NCI-H2196 treated with DMSO at 0.1 percent for 48 hours (cell line): Measurements from ENCODE around the gene IL21R.

Experiments used
- DNase-seq: peaks from one replicate; lab custom pipeline; 2025; ENCODE audit not compliant: unreplicated experiment; lab: John Stamatoyannopoulos, UW

IL21R gene

DNA sequence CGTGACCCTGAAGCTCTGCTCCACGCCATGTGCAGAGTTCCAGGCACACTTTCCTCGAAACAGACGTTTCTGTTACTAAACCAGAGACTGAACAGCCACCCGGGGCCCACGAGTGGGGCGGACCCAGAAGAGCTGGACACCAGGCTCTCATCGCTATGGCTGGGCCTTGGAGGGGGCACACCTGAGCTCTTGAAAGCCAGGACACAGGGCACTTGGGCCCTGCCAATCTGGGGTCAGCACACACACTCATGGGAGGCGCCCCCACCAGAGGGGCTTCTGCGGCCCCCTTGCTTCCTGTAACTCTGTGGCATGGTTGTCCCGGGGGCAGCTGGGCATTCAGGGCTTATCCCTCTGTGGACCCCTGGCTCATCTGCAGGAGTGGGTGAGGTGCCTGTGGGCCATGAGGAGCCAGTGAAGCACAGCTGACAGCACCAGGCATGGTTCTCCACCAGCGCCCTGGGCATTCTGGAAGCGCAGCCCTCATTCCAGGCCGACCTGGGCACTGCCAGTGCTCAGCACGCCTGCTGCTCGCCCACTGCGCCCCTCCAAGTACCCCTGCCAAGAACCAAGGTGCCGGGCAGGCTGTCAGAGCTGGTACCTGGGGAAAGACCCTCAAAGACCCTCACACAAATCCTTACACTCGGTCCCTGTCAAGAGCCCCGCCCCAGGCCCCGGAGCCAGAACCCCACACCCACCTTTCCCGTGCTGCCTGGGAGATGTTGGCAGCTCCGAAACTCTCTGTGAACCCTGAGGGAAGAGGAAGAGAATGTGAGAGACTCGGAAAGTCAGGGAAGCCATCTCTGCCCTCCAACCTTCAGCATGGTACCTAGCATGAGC is 61.1 kb downstream of the IL21R start:
- no peak for DNase-seq

DNA sequence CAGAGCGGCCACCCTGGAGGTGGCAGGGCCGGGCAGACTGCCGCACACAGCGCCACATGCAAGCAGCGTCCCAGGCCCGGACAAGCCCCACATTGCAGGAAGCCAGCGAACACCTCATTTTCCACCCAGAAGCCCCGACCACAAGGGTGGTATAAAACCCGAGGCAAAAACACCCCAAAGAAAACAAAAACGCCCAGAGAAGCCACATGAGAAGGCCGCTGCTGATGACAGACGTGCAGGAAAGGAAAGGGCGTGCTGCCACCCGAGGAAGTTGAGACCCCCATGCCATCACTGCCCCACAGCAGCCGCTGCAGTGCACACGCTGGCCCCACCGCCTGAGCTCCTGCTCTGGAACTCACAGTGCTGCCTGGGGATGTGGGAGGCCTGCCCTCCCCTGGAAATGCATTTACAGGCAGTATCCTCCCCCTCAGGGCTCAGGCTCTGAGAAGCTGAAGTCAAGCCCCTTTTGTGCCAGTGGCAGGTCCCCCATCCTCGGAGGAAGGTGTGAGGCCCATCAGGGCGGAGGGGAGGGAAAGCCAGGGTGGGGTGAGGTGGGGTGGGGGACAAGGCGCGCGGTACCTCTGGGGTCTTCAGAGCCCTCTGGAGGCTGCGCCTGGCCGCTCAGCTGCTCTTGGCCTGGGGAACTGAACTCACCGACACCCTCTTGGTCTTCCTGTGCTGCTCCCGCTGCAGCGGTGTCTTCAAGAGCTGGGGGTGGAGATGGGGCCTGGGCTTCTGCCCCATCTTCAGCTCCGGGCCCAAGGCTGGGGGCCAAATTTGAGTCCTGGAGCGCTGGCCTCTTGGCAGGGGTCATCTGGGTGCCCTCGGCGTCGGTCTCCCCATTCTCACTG is 62.0 kb downstream of the IL21R start:
- DNase-seq = no peak

DNA sequence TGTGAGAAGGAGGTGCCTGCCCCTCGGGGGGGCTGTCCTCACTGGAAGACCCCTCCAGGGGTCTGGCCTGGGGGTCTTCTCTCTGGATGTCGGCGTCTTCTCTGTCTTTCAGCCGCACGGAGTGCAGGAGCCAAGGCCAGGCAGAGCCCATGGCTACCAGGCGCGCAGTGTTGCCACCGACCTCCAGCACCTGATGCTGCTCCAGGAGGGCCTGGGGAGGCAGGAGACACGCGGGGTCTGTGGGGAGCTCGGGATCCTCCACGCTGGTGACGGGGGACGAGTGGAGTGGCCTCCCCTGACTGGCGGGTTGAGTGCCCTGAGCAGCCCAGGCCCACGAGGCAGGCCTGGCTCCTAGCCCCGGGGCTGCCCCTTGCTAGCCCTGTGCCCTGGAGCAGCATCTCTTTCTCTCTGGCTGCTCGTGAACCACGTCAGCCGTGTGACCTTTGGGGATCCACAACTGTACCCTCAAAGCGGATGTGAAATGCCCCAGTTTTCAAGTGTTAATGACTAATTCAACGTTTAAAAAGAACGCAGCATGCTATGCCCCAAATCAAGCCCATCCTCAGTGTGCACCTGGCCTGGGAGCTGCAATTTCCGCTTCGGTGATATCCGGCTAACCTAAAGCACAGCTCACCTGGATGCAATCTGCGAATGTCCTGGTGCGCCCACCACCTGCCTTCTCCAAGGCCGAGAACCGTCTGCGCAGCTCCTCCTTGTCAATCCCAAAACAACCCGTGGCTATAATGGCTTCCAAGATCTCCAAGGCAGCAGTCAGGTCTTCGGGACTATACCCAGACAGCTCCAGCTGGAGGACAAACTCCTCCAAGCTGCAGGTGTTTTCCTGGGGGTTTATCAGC is 62.9 kb downstream of the IL21R start:
- DNase-seq = no peak

DNA sequence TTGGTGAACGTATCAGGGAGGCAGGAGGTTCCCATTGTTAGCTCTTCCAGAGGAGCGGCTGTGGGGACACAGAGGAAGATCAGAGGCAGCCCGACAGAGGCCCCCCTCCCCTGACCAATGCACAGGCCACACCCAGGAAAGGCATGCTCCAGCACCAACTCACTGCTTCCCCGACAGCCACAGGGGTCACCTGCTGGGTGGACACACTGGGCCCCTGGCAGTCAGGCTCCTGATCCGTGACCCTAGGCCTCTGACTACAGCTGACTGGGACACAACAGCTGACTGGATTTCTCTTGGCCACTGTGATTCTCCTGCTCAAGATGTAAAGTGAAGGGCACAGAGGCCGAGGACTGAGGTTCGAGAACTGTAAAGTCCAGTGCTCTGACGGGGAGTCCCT is 63.5 kb downstream of the IL21R start:
- no peak for DNase-seq

DNA sequence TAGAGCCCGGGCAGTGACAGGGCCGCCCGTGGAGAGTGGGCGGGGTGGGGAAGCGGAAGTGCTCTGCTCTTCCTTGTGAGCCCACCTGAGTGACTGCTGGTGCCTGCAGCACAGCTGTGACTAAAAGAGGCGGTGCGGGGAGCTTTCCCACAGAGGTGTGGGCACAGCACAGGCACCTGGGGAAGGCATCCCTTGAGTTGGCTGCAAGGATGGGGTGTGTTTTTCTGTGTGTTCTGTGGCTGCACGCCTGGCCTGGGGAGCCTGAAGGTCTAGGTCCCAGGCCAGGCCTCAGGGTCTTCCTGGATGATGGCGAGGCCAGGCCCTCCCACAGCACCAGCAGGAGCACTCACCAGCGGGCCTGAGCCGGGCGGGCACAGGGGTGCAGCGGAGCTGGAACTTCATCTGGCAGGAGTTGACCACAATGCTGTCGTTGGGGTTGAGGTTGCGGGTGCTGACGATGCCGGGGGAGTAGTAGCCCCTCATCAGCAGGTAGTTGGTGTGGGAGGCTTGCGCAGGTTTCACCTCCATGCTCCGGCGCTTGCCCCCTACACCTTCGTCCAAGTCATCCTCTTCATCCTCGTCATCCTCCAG is 67.1 kb downstream of the IL21R start:
- DNase-seq = no peak

DNA sequence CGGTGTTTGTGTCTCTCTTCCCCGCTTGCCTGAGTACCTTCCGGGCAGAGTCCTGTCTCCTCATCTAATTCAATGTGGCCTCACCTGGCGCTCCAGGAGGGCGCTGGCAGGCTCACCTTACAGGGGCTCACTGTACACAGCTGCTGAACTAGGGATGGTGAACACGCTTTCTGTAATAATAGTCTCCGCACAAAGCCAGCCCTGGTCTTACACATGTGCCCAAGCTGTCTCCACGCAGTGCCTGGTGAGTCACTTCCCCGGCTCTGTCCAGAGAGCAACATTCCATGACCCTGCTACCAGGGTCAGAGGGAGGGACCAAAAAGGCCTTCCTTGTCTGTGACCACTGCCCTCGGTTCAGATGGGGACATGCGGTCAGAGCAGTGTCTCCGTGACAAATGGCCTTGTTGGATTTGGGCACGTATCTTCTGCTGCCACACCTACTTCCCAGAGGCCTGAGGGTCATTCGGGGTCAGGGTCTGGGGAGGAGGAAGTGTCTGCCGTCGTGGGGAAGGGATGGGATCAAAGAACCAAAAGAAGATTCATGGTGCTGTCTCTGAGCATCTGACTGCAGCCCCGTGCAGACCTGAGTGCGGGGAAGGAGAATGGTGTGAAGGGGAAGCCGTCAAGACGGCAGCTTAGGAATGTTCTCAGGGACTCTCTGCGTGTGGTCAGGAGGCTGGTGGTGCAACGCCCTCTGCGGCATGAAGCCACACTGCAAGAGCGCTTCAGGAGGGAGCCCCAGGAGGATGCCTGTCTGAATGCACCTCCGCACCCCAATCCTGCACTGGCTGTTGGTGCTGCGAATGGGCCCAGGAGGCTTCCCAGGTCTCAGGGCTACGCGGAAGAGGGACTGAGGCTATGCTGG is 68.8 kb downstream of the IL21R start:
- DNase-seq = no peak

DNA sequence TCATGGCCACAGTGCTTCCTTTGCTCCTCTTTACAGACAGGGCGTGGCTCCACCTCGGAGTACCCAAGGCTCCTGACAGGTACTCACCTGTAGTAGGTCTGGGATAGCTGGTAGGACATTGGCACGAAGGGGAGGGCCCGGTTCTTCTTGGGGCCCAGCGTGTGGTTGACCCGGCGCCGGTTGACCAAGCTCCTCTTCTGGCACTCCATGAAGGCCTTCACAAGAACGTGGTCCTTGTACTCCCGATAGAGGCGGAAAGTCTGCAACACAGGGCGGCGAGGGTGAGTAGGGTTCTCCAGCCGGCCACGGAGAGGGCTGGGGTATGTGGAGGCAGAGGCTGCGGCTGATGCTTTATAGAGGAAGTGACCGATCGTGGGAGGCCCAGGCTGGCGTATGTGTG is 69.7 kb downstream of the IL21R start:
- no peak for DNase-seq

DNA sequence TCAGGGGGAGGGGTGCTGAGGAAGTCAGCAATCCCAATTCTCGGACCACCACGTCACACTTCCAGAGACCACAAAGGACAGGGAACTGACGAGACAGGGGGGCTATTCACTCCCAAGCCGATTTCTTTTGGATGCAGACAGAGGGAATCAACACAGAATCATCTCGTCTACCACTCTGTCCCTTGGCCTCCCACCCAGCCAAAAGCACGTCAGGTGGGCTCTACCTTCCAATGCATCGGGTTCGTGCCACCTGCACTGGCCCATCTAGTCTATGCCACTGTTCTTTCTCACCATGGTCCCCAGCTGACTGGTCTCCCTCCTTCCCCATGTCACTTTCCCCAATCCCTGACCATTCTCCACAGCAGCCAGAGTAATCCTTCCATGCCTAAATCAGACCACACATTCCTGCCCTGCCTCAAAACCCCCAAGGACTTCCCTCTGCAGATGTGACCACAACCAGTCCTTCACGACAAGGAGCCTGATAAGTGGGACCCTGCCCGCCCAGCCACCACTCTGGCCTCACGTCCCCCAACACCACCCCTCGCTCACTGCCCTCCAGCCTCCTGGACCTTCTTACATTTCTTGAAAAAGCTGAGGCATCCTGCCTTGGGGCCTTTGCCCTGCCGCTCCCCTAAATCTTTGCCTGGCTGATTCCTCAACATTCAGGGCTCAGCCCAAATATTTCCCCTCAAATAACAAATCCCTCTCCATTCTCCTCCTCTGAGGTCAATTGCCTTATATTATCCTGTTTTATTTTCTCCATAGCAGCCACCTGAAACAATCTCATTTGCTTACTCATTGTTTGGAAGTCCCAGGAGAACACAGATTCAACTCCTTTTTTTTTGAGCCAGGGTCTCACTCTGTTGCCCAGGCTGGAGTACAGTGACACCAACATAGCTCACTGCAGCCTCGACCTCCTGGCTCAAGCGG is 70.4 kb downstream of the IL21R start:
- no peak for DNase-seq

DNA sequence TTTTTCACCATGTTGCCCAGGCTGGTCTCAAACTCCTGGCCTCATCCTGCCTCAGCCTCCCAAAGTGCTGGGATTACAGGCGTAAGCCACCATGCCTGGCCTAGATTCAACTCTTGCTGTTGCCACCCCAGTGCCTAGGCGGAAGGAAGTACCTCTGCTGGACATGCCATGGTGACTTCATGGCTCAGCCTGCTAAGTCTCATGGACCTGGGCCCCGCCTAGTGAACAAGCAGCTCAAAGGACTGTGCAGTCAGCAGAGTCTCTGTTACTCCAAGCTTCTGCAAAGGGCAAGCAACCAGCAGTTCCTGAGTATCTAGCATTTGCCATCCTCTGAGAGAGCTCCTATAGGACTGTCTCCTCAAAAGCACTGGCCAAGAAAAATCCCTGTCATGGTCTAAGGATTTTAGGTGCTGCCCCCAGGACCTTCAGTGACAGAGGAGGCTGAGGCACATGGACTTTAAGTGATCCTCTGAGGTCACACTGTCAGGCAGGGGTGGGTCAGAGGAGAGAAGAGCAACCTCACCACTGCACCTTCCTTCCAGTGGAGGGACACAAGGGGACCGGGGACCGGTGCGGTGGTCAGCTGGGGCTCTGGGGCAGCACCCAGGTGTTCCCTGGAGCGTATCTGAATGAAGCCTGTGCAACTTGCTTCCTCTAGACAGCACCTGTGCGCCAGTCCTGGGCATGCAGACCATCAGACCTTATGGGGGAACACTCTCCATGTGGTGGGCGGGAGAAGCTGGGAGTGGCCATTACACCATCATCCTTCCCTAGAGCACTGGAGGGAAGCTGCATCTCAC is 71.3 kb downstream of the IL21R start:
- no peak for DNase-seq

DNA sequence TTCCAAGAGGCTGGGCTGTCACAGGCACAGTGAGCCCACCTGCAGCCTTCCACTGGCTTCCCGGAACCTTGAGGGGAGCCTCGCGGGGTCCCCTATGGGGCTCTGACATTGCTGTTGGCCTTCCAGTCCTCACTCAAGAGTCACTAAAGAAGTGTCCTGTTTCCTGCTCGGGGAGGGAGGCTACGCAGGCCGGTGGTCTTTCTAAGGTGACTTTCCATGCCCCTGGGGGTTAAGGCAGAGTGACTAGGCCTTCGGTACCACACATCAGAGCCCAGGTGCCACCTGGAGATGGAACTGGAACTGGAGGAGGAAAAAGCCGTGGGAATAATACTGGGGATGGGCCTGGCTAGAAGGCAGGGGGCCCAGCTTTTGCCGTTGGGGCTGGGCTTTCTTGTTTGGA is 72.1 kb downstream of the IL21R start:
- DNase-seq = no peak

DNA sequence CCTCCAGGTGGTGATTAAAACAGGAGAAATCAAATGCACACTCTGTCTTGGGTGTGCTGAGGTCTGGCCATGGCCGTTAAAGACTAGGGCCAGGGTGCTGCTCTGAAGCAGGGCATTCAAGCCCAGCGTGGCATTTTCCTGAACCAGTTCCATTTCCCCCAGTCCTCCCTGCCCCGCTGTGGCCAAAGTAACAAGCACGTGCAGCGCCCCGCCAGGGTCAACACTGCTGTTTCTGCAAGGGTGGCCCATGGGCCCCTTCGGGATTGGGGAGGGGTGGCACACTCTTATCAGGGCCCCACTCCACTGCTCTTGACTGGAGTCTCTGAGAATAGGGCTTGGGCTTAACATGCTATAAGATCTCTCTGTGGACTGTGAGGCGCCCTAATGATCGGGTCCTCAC is 72.9 kb downstream of the IL21R start:
- no peak for DNase-seq

DNA sequence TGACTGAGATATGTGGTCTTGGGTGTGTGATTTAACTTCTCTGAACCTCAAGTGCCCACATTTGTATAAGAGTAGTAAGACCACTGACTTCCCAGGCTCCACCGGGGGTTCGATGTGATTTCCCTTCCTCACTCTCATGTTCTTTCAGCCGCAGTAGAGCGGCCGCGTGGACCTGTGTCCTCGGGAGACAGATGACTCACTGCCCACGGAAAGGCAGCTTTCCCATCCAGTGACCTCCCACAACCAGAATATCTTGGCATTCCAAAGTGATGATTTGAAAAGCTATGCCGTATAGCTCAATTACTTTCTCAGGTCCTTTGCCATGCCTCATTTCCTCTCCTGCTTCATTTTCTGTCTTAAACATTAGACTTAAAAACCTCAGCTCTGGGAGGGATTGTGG is 73.6 kb downstream of the IL21R start:
- DNase-seq = no peak

DNA sequence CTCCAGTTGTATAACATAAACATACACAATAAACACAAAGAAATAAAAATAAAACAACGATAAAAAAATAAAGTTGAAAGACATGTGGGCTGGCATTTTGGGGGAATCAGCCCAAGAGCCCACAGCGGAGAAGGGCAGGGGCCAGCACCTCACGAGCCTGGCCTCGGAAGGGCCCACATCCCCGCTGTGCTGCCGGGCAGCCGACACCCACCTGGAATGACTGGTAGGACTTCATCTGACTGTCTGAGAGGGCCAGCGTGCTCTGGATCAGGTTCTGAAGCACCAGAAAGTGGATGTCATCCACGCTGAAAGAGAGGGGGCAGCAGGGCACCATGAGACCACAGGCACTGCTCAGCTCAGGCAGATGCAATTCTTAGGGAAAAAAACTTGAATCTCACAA is 74.3 kb downstream of the IL21R start:
- DNase-seq = no peak

DNA sequence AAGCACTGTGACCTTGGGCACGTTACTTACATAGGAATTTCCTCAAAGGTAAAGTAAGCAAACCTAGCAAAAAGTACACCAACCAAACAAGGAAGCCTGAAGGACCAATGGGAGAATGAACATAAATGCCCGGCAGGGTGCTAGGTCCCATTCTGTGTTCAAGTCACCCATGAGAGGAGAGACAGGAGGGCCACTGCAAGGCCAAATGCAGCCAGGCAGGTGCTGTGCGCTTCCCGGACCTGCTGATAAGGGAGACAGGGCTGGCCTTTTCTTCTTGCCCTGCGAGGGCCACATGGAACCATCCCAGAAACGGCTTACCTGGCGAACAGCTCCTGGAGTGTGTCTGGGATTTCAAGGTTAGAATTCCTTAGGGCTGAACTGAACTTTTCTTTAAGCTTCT is 78.8 kb downstream of the IL21R start:
- DNase-seq = no peak

DNA sequence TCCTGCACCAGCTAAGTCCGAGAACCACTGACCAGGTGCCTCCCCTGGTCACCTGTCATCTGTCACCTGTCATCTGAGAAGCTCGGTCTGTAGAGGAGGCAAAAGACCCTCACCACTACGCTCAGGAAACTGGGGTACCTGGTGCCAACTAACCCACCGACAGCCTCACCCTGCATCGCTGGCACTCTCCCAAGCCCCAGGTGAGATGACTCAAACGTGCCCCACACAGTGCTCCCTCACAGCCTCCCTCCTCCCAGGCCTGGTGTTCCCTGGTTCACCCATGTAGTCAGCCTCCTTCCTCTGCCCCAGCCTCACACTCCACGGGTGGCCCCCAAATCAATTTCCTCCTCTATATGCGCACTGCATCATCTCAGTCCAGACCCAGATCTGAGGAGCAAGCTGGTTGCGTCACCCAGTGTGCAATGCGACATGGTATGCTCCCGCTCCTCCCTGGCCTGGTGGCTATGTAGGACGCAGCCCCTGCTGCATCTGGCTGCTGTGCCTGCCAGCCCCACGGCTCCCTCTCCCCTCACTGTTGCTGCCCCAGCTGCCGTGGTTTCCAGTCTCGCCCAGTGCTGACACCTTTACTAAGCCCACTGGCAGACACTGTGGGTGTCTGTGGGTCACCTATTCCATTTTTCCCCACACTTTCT is 79.4 kb downstream of the IL21R start:
- DNase-seq = no peak

DNA sequence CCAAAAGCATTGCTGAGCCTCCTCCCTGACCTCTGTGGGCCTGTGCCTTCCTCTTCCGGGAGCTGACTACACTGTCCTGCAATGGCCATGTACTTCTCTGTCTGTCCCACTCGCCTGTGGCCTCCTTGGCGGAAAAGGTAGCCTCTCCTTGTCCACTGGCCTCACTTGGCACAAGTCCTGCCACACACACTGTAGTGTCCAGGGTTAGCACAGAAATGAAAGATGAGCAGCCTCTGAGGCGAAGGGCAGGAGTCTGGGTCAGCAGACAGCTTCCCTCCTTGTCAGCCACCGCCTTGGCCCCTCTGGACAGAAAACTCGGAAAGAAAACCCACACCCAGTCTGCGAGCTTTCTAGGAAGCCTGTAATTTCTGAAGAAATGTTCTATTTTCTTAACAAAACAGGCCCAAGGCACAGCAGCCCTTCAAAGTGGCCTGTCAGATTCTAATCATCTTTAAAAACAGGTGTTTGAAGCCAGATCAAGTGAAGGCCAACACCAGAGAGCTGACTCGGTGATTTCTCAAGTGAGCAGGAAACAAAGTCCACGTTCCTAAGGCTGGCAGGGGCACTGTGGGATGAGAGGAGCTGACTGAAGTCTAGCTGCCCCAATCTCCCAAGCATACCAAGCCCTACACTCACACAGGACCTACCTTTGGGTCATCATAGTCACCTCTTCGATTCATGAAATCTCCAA is 80.6 kb downstream of the IL21R start:
- no peak for DNase-seq

DNA sequence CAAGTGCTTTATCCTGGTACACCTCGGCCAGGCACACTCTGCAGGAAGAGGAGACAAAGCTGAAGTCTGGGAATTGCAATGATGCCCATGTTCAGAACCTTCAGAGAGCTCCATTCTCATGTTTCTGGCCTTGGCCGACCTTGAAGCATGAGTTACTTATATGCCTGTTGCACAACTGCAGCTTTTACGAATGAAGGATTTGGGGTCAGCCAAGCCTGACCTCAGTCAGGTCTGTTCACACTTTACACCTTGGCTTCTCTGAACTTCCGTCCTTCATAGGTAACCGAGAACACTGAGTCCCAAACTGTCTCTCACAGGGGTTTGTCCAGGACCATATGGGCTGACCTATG is 81.1 kb downstream of the IL21R start:
- DNase-seq = no peak
